ENCODE measurements around the gene PKP3. TPM values are rescaled to one million over a fixed set of nuclear protein-coding genes. Genes with fewer than 3 reads are reported as not detected.
A peak's percentile ranks its signal among the peaks of the same experiment; 100 is the strongest.
"Not testable (repeated sequence)": the region's sequence is repeated elsewhere in the genome, so short reads cannot be mapped to it uniquely, and the experiment has no call there.

PKP3 gene
- total RNA-seq, 1 donor from 2014 or later = 1.2 TPM

DNA sequence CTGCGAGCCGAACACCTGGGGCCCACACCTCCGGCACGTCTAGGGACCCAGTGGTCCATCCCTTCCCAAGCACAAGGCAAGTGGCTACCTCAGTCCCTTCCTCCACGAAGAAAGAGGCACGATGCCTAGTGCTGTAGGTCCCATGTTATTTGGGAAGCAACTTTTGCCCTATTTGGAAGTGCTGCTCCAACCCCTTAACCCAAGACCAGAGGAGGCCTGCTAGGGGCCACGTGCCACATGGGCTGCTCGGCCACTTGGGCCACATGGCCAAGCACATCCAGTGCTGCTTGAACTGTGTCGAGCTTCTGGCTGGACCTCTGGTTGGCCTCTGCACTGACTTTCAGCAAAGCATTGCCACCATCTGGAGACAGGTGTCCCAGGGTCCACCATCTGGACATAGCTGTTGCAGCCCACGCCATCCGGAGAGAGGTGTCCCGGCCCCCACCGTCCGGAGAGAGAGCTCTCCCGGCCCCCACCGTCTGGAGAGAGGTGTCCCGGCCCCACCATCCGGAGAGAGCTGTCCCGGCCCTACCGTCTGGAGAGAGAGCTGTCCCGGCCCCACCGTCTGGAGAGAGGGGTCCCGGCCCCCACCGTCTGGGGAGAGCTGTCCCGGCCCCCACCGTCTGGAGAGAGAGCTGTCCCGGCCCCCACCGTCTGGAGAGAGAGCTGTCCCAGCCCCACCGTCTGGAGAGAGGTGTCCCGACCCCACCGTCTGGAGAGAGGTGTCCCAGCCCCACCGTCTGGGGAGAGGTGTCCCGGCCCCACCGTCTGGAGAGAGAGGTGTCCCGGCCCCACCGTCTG, 31.2 kb upstream of the PKP3 start:
- ATAC-seq (no peak), DNase-seq (ENCODE audit: low spot score) (no peak)

DNA sequence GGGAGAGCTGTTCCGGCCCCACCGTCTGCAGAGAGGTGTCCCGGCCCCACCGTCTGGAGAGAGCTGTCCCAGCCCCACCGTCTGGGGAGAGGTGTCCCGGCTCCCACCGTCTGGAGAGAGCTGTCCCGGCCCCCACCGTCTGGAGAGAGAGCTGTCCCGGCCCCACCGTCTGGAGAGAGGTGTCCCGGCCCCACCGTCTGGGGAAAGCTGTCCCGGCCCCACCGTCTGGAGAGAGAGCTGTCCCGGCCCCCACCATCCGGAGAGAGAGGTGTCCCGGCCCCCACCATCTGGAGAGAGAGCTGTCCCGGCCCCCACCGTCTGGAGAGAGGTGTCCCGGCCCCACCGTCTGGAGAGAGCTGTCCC, 30.6 kb upstream of the PKP3 start:
- DNase-seq (ENCODE audit: low spot score); ATAC-seq: not testable (repeated sequence)

DNA sequence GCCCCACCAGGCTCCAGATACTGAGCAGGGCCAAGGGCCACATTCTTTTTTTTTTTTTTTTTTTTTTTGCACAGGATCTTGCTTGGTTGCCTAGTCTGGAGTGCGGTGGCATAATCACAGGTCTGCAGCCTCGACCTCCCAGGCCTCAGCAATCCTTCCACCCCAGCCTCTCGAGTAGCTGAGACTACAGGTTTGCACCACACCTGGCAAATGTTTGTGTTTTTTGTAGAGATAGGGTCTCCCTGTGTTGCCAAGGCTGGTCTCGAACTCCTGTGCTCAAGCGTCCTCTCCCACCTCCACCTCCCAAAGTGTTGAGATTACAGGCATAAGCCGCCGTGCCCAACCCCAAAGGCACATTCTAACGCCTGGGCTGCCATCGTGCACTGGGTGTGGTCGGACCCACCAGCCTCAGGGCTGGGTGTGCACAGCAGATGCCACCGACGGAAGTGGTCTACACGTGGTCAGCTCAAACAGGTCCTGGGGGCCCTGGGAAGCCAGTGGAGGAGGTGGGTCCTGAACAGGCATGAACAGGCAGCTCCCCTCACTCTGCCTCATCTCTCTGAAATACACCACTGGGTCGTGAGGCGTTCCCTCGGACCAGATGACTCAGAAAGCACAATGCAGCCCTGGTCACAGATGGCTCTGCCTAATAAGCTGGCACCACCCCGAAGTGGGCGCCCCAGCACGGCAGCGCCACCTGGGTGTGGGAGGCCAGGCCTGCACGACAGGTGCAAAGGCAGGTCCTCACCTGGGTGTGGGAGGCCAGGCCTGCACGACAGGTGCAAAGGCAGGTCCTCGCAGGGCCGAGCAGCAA, 29.9 kb upstream of the PKP3 start:
- ATAC-seq = peak; percentile 80
- DNase-seq (ENCODE audit: low spot score) = no peak

DNA sequence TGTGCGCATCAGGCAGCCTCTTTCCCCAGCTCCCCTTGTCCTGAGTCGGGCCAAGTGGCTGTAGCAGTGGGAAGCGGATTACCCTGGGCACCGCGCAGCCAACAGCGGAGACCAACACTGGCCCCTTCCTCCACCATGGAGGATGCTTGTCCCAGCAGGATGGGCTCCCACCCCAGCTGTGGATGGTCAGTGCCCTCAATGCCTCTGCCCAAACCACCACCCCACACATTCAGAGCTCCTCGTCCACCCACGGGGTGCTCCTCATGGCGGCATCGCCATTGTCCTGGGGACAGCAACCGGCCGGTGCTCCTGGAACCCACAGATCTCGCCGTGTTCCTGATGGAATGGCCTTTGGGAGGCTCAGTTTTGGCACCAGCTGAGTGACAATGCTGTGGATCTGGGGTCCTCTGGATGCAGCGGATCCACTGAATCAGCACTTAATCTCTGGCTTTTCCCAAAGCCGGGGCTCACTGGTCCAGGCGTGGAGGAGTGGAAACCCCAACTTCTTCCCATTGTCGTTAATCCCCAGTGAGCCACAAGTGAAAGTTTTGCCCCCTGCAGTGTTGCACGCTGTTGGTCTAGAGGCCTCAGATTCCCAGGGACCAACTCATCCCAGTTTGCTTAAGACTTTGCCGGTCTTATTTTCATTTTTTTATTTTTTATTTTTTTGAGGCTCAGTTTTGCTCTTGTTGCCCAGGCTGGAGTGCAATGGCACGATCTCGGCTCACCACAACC, 28.9 kb upstream of the PKP3 start:
- ATAC-seq (no peak), DNase-seq (ENCODE audit: low spot score) (no peak)

DNA sequence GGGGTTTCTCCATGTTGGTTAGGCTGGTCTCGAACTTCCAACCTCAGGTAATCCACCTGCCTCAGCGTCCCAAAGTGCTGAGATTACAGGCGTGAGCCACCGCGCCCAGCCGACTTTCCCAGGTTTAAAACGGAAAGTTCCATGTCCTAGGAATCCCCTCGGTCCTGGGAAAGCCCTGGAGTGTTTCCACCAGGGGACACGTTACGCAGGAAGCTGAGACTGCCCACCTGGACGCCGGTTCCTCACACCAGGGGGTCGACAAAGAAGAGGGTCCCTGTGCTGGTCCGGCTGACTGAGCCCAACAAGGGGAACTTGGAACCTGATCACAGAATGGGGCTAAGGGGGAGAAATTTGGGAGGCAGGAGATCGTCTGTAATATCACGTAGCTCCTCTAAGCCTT, 28.2 kb upstream of the PKP3 start:
- DNase-seq (ENCODE audit: low spot score) (no peak), ATAC-seq (no peak)

DNA sequence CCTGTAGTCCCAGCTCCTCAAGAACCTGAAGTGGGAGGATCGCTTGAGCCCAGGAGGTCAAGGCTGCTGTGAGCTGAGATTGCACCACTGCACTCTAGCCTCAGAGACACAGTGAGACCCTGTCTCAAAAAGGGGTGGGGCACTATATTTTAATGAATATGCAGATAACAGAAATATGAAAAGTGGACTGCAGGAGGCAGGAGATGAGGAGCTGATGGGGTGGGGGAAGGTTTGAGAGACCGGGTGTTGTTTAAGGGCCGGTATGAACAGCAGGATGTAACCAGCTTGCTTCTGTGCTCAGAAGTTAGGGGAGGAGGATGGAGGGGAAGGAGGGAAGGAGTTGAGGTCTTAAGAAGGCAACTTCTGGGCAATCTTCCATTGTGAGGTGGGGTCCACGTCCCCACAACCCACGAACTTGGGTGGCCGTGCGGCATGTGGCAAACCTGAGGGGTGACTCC, 26.0 kb upstream of the PKP3 start:
- ATAC-seq = no peak
- no peak for DNase-seq (ENCODE audit: low spot score)

DNA sequence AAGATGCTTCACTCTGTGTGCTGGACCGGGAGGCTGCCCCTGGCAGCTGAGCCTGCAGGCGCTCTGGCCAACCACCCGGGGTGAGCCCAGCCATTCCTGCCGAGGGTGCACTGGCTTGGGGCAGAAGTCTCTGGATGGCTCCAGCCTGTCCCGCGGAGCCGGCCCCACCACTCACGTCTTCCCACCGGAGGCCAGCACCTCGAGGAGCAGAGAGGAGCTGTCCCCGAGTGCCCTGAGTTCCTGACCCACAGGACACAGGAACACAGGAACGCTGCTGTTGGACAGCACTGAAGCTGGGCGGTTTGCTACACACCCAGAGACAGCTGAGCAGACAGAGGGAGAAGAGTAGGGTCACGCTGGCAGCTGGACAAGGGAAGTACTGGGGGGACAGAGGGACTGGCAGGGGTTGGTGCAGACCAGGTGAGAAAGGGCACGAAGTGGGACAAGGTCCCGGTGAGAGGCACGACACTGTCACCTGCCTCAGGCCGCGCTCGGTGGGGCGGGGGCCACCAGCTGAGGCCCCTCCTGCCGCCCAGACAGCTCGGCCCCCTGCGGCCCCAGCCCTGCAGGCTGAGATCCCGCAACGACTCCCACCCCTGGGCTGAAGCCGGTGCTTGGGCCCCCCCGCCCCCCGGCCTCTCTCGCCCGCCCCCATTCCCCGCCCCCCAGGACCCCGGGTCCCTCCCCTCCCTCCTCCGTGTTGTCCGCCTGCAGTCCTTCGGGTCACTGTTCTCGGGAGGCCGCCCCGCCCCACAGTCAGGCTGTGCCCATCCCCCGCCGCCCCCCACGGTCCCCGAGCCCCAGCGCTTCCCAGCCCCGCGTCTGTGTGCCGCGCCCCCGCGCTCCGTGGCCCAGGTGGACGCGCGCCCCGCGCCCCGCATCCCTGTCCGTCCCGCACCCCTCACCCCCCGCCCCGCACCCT, 25.3 kb upstream of the PKP3 start:
- DNase-seq (ENCODE audit: low spot score) (no peak), ATAC-seq (no peak)

DNA sequence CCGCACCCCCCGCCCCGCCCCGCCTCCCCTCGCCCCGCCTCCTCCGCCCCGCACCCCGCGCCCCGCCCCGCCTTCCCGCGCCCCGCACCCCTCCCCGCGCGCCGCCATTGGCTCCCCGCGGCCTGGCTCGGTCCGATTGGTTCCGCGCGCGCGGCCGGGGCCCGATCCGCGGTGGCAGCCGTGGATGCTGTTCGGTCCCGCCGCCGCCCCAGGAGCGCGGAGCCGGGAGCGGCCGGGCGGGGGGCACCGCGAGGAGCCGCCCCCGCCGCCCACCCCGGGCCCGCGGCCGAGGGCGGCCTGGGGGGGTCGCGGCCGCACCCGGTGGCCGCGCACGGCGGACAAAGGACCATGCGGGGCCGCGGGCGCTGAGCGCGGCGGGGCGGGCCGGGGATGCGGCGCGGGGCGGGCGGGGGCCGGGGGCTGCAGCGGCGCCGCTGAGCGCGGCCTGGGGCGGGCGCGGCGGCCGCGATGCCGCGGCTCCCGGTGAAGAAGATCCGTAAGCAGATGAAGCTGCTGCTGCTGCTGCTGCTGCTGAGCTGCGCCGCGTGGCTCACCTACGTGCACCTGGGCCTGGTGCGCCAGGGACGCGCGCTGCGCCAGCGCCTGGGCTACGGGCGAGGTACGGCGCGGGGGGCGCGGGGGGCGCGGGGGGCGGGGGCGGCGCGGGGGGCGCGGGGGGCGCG, 24.5 kb upstream of the PKP3 start, which contains the start of gene B4GALNT4:
TSS of gene B4GALNT4 (plus strand) at position 164 of the 683 bp plus-strand sequence. CDS start at position 469, 305 bp downstream.
- DNase-seq (ENCODE audit: low spot score) = no peak
- no peak for ATAC-seq

DNA sequence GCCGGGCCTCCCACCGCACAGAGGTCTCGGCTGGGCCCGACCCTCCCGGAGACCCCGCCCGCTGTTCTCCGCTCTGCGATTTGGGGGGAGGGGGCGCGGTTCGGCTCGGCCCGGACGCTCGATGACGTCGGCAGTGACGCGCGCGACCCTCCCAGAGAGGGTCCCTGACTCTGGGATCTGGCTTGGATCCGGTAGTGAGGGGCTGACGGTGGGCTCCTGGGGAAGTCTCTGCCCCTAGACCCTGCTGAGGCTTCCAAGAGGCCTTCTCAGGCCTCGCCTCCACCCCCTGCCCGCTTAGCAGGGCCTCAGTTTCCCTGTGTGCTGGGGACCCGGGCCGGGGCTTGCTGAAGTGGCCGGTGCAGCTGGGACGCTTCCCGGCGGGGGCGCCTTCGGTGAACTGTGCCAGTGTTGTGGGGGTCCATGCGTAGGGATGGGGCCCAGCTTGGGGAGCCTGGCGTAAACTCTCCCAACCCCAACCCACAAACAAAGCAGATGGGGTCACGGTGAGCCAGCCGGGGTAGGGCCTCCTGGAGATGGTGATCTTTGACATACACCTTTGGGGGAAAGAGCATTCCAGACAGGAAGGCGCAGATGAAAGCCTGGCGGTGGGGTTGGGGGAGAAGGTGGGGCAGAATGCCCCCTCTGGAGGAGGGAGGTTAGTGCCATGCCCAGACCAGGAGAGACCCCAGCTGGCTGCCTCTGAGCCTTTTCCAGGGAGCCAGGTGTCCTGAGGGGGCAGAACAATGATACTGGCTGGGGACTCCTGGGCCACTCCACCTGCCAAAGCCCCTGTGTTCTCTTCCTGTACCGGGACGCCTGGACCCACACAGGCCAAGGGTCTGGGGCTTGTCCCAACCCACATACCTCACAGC, 23.7 kb upstream of the PKP3 start:
- ATAC-seq = no peak
- no peak for DNase-seq (ENCODE audit: low spot score)

DNA sequence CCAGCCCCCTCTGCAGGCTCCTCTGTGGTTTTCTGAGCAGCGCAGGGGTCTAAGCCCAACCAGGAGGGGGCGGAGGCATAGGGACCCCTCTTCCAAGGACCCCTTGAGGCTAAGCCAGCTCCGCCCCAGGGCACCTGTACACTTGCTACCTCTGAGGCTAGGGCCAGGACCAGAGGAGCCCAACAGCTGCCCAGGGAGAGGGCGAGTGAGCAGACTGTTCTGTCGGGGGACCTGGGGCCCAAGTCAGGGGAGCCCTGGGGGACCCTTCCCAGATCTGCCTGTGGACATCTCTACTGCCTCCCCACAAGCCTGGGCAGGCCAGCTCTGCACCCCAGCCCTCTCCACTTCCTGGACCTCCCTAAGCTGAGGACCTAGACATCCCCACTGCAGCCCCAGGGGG, 23.0 kb upstream of the PKP3 start:
- no peak for DNase-seq (ENCODE audit: low spot score)
- ATAC-seq = no peak

DNA sequence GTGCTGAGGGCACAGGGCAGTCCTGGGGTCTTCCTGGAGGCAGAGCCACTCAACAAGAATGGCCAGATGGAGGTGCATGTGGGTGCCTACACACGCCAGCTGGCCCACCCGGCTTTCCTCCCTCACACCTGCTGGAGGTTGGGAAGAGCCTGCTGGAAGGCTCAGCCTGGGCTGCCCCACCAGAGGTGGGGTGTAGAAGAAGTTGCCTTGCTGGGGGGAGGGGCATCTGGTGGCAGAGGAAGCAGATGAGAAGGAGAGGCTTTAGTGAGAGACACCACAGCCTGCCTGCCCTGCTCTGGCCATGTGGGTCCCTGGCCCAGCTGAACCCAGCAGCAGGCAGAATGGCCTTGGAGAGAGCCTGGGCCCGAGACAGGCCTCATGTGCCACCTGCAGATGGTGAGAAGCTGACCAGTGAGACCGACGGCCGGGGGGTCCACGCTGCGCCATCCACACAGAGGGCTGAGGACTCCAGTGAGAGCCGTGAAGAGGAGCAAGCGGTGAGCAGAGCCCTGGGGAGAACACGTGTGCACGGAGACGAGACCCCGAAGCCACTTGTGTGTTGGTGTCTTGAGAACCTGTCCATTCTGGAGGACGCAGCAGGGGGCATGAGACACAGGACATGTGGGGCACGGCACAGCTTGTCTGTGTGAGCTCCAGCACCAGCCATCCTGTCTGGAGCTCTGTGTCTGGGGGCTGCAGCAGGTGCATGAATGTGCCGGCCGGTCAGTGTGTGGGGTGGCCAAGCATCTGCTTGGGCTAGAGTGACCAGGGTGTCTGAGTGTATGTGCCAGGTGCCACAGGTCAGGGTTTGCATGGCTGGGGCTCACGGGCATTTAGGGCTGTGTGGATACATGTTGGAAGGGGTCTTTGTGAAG, 22.1 kb upstream of the PKP3 start:
- ATAC-seq (no peak), DNase-seq (ENCODE audit: low spot score) (no peak)

DNA sequence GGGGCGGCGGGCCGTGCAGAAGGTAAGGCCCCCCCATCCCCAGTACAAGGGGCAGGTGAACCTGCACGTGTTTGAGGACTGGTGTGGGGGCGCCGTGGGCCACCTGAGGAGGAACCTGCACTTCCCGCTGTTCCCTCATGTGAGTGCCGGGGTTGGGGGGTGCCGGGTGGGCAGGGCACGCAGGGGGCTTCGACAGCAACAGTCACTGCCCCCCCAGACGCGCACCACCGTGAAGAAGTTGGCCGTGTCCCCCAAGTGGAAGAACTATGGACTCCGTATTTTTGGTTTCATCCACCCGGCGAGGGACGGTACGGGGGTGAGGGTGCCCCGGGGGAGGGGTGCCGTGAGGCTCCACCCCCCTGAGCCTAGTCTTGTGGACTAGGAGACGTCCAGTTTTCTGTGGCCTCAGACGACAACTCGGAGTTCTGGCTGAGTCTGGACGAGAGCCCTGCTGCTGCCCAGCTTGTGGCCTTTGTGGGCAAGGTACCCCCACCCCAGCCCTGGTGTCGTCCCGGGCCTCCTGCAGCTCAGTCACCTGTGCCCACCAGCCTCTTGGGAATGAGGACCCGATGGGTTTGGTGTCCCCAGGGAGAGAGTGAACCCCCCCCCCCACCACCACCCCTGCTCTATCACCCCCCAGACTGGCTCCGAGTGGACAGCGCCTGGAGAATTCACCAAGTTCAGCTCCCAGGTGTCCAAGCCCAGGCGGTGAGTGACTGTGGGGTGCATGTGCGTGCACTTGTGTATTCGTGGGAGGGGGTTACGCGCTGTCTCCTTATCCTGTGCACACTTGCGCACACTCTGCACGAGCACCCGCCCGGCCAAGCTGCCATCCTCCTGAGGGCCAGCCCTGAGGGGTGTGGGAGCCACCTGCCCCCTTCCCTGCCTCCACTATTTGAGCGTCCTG, 20.9 kb upstream of the PKP3 start:
- ATAC-seq (no peak), DNase-seq (ENCODE audit: low spot score) (no peak)

DNA sequence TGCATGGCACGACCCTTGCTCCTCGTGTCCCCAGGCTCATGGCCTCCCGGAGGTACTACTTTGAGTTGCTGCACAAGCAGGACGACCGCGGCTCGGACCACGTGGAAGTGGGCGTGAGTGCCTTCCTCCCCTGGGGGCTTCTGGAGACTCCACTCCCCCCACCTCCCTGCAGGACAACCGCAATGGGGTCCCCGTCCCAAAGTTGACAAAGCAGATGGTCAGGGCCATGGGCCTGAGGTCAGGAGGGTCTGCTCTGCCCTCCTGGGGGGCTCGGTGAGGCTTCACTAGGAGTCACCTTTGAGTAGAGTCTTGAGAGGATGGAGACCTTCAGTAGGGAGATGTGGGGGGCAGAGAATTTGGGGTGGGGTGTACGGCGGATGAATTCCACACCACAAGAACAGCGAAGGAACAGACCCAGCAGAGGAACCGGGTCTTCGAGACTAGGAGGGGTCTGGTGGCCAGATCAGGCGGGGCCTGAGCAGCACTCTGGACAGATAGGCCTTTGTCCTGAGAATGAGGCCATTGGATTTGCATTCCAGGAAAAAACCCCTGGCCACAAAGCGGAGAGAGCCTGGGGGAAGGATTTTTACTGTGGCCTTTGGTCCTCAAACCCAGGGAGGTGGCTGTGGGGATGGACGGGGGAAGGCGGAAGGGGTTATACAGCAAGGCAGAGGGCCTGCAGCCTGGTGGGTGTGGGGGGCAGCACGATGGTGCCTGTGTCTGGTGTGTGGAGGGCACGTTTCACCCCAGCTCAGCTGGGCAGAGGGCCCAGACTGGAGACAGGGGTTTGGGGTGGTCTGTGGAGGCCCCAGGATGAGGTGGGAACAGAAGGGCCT, 20.1 kb upstream of the PKP3 start:
- ATAC-seq (no peak), DNase-seq (ENCODE audit: low spot score) (no peak)

DNA sequence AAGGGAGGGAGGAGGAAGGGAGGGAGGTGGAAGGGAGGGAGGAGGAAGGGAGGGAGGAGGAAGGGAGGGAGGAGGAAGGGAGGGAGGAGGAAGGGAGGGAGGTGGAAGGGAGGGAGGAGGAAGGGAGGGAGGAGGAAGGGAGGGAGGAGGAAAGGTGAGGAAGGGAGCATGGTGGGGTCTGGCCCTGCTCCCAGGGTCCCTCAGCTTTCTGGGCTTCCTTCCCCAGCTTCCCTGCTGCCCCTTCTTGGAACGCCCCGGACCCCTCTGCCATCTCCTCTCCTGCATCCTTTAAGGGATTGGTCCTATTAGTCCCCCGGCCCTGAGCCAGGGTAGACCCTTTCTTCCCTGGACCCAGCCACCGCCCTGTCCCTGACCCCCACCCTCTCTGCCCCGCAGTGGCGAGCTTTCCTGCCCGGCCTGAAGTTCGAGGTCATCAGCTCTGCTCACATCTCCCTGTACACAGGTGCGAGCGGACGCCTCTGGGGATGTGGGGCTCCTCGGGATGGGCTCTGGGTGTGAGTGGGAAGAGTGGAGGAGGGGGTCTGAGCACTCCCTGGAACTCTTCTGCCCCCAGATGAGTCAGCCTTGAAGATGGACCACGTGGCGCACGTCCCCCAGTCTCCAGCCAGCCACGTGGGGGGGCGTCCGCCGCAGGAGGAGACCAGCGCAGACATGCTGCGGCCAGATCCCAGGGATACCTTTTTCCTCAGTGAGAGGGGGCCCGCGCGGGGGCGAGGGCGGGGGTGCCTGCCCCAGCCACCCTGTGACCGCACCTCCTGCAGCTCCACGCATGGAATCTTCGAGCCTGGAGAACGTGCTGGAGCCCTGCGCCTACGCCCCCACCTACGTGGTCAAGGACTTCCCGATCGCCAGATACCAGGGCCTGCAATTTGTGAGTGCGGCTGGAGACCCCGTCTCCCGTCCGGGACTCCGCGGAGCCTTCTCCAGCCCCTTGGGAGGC, 18.7 kb upstream of the PKP3 start:
- DNase-seq (ENCODE audit: low spot score) = no peak
- ATAC-seq = no peak
